Neural cell (in vitro differentiated cells): ENCODE data around the gene ST3GAL3. TPM values are rescaled to one million over a fixed set of nuclear protein-coding genes. Genes with fewer than 3 reads are reported as not detected.

Experiments
- H2AFZ ChIP-seq: fragments of 200-600, 300-800 bp; sonication (generic), shearing (Covaris generic); 2 replicates; pipeline ENCODE4 v1.6.0; 2014; ENCODE audit warnings: low read depth, mild to moderate bottlenecking, antibody characterized with exemption, low read length, moderate library complexity
- H3F3A ChIP-seq: fragments of 200-600 bp; shearing (Covaris generic); 2 replicates; pipeline ENCODE4 v1.6.1; 2016; ENCODE audit warnings: mild to moderate bottlenecking, moderate library complexity, mixed read lengths, antibody characterized with exemption, low read length; ENCODE audit not compliant: insufficient read depth, poor library complexity, severe bottlenecking
- H3K27ac ChIP-seq: fragments of 200-600, 300-800 bp; sonication (generic), shearing (Covaris generic); 2 replicates; pipeline ENCODE4 v1.5.1; 2014; ENCODE audit warnings: mild to moderate bottlenecking, low read length, moderate library complexity
- H3K27me3 ChIP-seq: fragments of 300-800, 200-600 bp; sonication (generic), shearing (Covaris generic); 2 replicates; pipeline ENCODE4 v1.6.0; 2014; ENCODE audit warnings: mild to moderate bottlenecking, low read depth, low read length, moderate library complexity; ENCODE audit not compliant: insufficient read depth
- H3K36me3 ChIP-seq: fragments of 300-800, 200-600 bp; sonication (generic), shearing (Covaris generic); 2 replicates; pipeline ENCODE4 v1.5.1; 2014; ENCODE audit warnings: mild to moderate bottlenecking, antibody characterized with exemption, low read length, moderate library complexity; ENCODE audit not compliant: insufficient read depth
- H3K4me2 ChIP-seq: fragments of 300-800, 200-600 bp; sonication (generic), shearing (Covaris generic); 2 replicates; pipeline ENCODE4 v1.6.0; 2014; ENCODE audit warnings: mild to moderate bottlenecking, low read length
- H3K4me3 ChIP-seq: fragments of 300-800, 200-600 bp; sonication (generic), shearing (Covaris generic); 2 replicates; pipeline ENCODE4 v1.5.1; 2014; ENCODE audit warnings: mild to moderate bottlenecking, low read length, moderate library complexity
- H3K79me2 ChIP-seq: fragments of 200-600 bp; shearing (Covaris generic); replicated peaks from 2 replicates; pipeline ENCODE4 v1.6.0; 2014; ENCODE audit warnings: mild to moderate bottlenecking, low read length, moderate library complexity; ENCODE audit not compliant: insufficient read depth
- H3K9ac ChIP-seq: fragments of 300-800, 200-600 bp; sonication (generic), shearing (Covaris generic); 2 replicates; pipeline ENCODE4 v1.6.1; 2016; ENCODE audit warnings: mild to moderate bottlenecking, low read length, mixed read lengths
- H3K9me2 ChIP-seq: fragments of 200-600 bp; shearing (Covaris generic); 2 replicates; pipeline ENCODE4 v1.6.1; 2016; ENCODE audit warnings: mild to moderate bottlenecking, low read length, mixed read lengths; ENCODE audit not compliant: insufficient read depth
- H3K9me3 ChIP-seq: fragments of 200-600, 300-800 bp; sonication (generic), shearing (Covaris generic); 2 replicates; pipeline ENCODE4 v1.6.1; 2016; ENCODE audit warnings: mild to moderate bottlenecking, mixed run types, low read length, moderate library complexity, mixed read lengths
- H4K20me1 ChIP-seq: fragments of 200-600 bp; shearing (Covaris generic); 2 replicates; pipeline ENCODE4 v1.6.1; 2016; ENCODE audit warnings: mild to moderate bottlenecking, mixed run types; ENCODE audit not compliant: insufficient read depth
- CTCF ChIP-seq: fragments of 450-650 bp; IDR thresholded peaks from 2 replicates; pipeline ENCODE4 v1.5.1; 2014; ENCODE audit warnings: antibody characterized with exemption, mild to moderate bottlenecking, moderate library complexity; ENCODE audit not compliant: poor library complexity, severe bottlenecking
- EP300 ChIP-seq: fragments of 450-650 bp; conservative IDR thresholded peaks from 2 replicates; pipeline ENCODE4 v1.6.1; 2014; ENCODE audit warnings: antibody characterized with exemption, mild to moderate bottlenecking, moderate library complexity; ENCODE audit not compliant: poor library complexity, severe bottlenecking
- EZH2 ChIP-seq: fragments of 200-600, 300-800 bp; shearing (Covaris generic), sonication (generic); IDR thresholded peaks from 2 replicates; pipeline ENCODE4 v1.6.1; 2014; ENCODE audit warnings: antibody characterized with exemption, low read length, borderline replicate concordance, mild to moderate bottlenecking; ENCODE audit not compliant: insufficient read depth, poor library complexity, severe bottlenecking
- MXI1 ChIP-seq: fragments of 450-650 bp; conservative IDR thresholded peaks from 2 replicates; pipeline ENCODE4 v1.6.1; 2014; ENCODE audit warnings: antibody characterized with exemption, mild to moderate bottlenecking; ENCODE audit not compliant: poor library complexity, severe bottlenecking
- POLR2AphosphoS5 ChIP-seq: IDR thresholded peaks from 2 replicates; pipeline ENCODE4 v1.6.1; 2012
- RAD21 ChIP-seq: fragments of 450-650 bp; conservative IDR thresholded peaks from 2 replicates; pipeline ENCODE4 v1.6.1; 2014; ENCODE audit warnings: antibody characterized with exemption, mild to moderate bottlenecking, moderate library complexity
- SMC3 ChIP-seq: fragments of 450-650 bp; conservative IDR thresholded peaks from 2 replicates; pipeline ENCODE4 v1.6.1; 2014; ENCODE audit warnings: antibody characterized with exemption, mild to moderate bottlenecking, moderate library complexity; ENCODE audit not compliant: poor library complexity
- TAF1 ChIP-seq: IDR thresholded peaks from 2 replicates; pipeline ENCODE4 v1.6.1; 2012; ENCODE audit warnings: low read depth
- polyA plus RNA-seq: library from polyadenylated mRNA; depleted of rRNA; stranded (reverse); fragments of >200 nt; gene quantifications from 2 replicates; pipeline ENCODE4 v1.2.3, GENCODE V29; 2014
- TF ChIP-seq, protein P1 (sequence below): IDR thresholded peaks from 2 replicates; pipeline ENCODE4 v1.6.1; 2012; ENCODE audit warnings: borderline replicate concordance

The ST3GAL3 gene
- polyA plus RNA-seq, 1 donor from 2014 or later, result 36.8 TPM

DNA sequence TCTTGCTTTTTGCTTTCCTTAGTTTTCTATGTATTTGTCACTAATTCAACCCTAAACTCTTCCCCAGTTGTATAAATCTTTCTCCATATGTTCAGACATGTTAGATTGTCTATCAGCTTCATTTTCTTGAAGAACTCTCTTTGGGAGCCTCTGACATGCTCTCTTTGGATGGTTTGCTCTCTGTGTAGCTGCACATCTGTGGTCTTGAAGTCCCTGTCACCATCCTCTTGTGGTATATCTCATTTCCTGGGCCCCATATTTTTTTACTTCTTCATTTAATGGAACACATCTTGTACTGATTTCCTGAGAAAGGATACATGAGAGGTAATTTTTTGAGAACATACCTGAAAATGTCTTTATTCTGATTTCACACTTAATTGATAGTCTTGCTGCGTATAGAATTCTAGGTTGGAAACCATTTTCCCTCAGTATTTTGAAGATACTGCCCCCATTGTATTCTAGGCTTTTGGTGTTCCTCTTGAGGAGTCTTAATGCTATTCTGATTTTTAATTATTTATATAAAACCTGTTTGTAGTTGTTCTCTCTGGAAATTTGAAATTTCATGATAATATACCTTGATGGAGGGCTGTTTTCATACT lies 72.6 kb downstream of the ST3GAL3 start:
- no peak overlapping the region for H2AFZ ChIP-seq
- no peaks in the 10 kb centered on the region for H3K27me3 ChIP-seq
- H3K4me2 ChIP-seq, result no peak overlapping the region
- H3K27ac ChIP-seq, result no peak overlapping the region
- no peaks in the 10 kb centered on the region for H3K36me3 ChIP-seq
- no peak overlapping the region for H3K4me3 ChIP-seq
- H3K9me3 ChIP-seq, result no peaks in the 10 kb centered on the region
- no peaks in the 10 kb centered on the region for H3K79me2 ChIP-seq
- no peaks in the 10 kb centered on the region for H4K20me1 ChIP-seq
- H3K9ac ChIP-seq, result no peak overlapping the region
- TF ChIP-seq SMC3, result no peak
- TF ChIP-seq EZH2, result no peak
- no peak for TF ChIP-seq MXI1
- no peak for TF ChIP-seq RAD21
- TF ChIP-seq, protein P1, sequence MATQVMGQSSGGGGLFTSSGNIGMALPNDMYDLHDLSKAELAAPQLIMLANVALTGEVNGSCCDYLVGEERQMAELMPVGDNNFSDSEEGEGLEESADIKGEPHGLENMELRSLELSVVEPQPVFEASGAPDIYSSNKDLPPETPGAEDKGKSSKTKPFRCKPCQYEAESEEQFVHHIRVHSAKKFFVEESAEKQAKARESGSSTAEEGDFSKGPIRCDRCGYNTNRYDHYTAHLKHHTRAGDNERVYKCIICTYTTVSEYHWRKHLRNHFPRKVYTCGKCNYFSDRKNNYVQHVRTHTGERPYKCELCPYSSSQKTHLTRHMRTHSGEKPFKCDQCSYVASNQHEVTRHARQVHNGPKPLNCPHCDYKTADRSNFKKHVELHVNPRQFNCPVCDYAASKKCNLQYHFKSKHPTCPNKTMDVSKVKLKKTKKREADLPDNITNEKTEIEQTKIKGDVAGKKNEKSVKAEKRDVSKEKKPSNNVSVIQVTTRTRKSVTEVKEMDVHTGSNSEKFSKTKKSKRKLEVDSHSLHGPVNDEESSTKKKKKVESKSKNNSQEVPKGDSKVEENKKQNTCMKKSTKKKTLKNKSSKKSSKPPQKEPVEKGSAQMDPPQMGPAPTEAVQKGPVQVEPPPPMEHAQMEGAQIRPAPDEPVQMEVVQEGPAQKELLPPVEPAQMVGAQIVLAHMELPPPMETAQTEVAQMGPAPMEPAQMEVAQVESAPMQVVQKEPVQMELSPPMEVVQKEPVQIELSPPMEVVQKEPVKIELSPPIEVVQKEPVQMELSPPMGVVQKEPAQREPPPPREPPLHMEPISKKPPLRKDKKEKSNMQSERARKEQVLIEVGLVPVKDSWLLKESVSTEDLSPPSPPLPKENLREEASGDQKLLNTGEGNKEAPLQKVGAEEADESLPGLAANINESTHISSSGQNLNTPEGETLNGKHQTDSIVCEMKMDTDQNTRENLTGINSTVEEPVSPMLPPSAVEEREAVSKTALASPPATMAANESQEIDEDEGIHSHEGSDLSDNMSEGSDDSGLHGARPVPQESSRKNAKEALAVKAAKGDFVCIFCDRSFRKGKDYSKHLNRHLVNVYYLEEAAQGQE, result no peak
- no peak for TF ChIP-seq TAF1
- no peak for TF ChIP-seq EP300
- TF ChIP-seq POLR2AphosphoS5, result no peak
- no peak for TF ChIP-seq CTCF
- no peaks in the 10 kb centered on the region for H3F3A ChIP-seq
- no peaks in the 10 kb centered on the region for H3K9me2 ChIP-seq

- H3K4me2 ChIP-seq, result no peak overlapping the region
- H3K4me3 ChIP-seq, result no peak overlapping the region
- TF ChIP-seq CTCF (no peak), EP300 (no peak), TAF1 (no peak), SMC3 (no peak), RAD21 (no peak)
- TF ChIP-seq, protein P1, result no peak
- H3K9me2 ChIP-seq, result no peaks in the 10 kb centered on the region
- H4K20me1 ChIP-seq, result no peaks in the 10 kb centered on the region
- H3K27me3 ChIP-seq, result no peaks in the 10 kb centered on the region
- H3K79me2 ChIP-seq, result no peaks in the 10 kb centered on the region
- H2AFZ ChIP-seq, result no peak overlapping the region
- no peaks in the 10 kb centered on the region for H3K36me3 ChIP-seq
- no peaks in the 10 kb centered on the region for H3K9me3 ChIP-seq
- H3K27ac ChIP-seq, result no peak overlapping the region
- H3K9ac ChIP-seq, result no peak overlapping the region
- no peaks in the 10 kb centered on the region for H3F3A ChIP-seq
Measured at GRCh38 chr1:43781574-43781973, 74.2 kb downstream of the ST3GAL3 start.
